Loucy (cell line): ENCODE measurements around the gene CDC14A.

Source experiments
- H2AFZ ChIP-seq: fragments of 200-600 bp; sonication (generic); 2 replicates; pipeline ENCODE4 v1.6.0; 2016; ENCODE audit warnings: antibody characterized with exemption, mild to moderate bottlenecking, low read length, moderate library complexity
- H3F3A ChIP-seq: fragments of 200-600 bp; 2 replicates; pipeline ENCODE4 v1.6.0; 2016; ENCODE audit warnings: antibody characterized with exemption, low read depth, mild to moderate bottlenecking
- H3K27me3 ChIP-seq: fragments of 200-600 bp; sonication (generic); 2 replicates; pipeline ENCODE4 v1.6.1; 2014; ENCODE audit warnings: low read length, mild to moderate bottlenecking; ENCODE audit not compliant: insufficient read depth, poor library complexity, severe bottlenecking
- H3K36me3 ChIP-seq: fragments of 200-600 bp; sonication (generic); 2 replicates; pipeline ENCODE4 v1.6.1; 2016; ENCODE audit warnings: low read length; ENCODE audit not compliant: insufficient read depth
- H3K4me1 ChIP-seq: fragments of 200-600 bp; sonication (generic); 2 replicates; pipeline ENCODE4 v1.5.1; 2014; ENCODE audit warnings: low read length, mild to moderate bottlenecking; ENCODE audit not compliant: insufficient read depth, poor library complexity, severe bottlenecking
- H3K4me2 ChIP-seq: fragments of 200-600 bp; sonication (generic); 2 replicates; pipeline ENCODE4 v1.6.0; 2014; ENCODE audit warnings: antibody characterized with exemption, low read length, low read depth, mild to moderate bottlenecking; ENCODE audit not compliant: poor library complexity, severe bottlenecking
- H3K4me3 ChIP-seq: fragments of 200-600 bp; sonication (generic); 2 replicates; pipeline ENCODE4 v1.5.1; 2014; ENCODE audit warnings: low read length, mild to moderate bottlenecking, mixed read lengths; ENCODE audit not compliant: poor library complexity, severe bottlenecking
- H3K79me2 ChIP-seq: fragments of 200-600 bp; sonication (generic); 2 replicates; pipeline ENCODE4 v1.6.1; 2014; ENCODE audit warnings: low read length; ENCODE audit not compliant: insufficient read depth
- H3K9ac ChIP-seq: fragments of 200-600 bp; sonication (generic); 2 replicates; pipeline ENCODE4 v1.6.0; 2014; ENCODE audit warnings: mild to moderate bottlenecking, low read depth, low read length, moderate library complexity; ENCODE audit not compliant: poor library complexity, severe bottlenecking
- H3K9me2 ChIP-seq: fragments of 200-600 bp; sonication (generic); replicated peaks from 2 replicates; pipeline ENCODE4 v1.6.1; 2016; ENCODE audit warnings: low read depth, low read length, mixed read lengths
- H3K9me3 ChIP-seq: fragments of 200-600 bp; sonication (generic); 2 replicates; pipeline ENCODE4 v1.6.1; 2014; ENCODE audit warnings: mild to moderate bottlenecking, antibody characterized with exemption, low read length, low read depth; ENCODE audit not compliant: insufficient read depth
- H4K20me1 ChIP-seq: fragments of 200-600 bp; sonication (generic); 2 replicates; pipeline ENCODE4 v1.6.0; 2014; ENCODE audit warnings: antibody characterized with exemption, low read length, mild to moderate bottlenecking; ENCODE audit not compliant: insufficient read depth, poor library complexity, severe bottlenecking
- EZH2phosphoT487 ChIP-seq: fragments of 200-600 bp; IDR thresholded peaks from 2 replicates; pipeline ENCODE4 v1.6.1; 2018; ENCODE audit warnings: antibody characterized with exemption, mild to moderate bottlenecking, moderate library complexity, borderline replicate concordance
- TF ChIP-seq, protein P1 (sequence below): fragments of 200-600 bp; sonication (generic); conservative IDR thresholded peaks from 2 replicates; pipeline ENCODE4 v1.5.1; 2014; ENCODE audit warnings: mild to moderate bottlenecking, antibody characterized with exemption, low read length

CDC14A gene

DNA sequence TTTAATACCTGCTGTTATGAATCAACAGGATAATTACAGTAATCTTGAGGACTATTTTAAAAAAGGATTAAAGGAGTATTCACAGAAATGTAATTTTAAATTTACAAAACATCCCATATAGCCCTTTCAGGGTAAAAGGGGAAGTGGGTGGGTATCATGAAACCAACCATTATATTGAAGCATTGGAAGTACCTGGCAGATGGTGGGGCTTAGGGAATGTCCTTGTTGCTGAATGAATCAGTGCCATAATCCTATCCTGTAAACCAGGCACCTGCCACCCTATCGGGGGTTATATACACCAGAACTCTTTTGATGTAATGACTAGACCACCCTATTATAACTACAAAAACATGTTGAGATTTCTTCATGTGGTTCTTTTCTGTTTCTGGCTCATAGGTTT is 30.4 kb downstream of the CDC14A start:
- no peaks in the 10 kb centered on the region for H3K9me2 ChIP-seq
- peaks cover 15% of the 10 kb centered on the region; the same call in 1 of the 2 replicates for H3K36me3 ChIP-seq
- H3K79me2 ChIP-seq, result peaks cover 12% of the 10 kb centered on the region
- H3K4me3 ChIP-seq, result no peak overlapping the region
- no peak overlapping the region for H3K4me2 ChIP-seq
- H3K27me3 ChIP-seq, result no peaks in the 10 kb centered on the region
- no peak overlapping the region for H2AFZ ChIP-seq
- no peaks in the 10 kb centered on the region for H3F3A ChIP-seq
- H3K4me1 ChIP-seq, result peaks cover 10% of the 10 kb centered on the region
- H3K9ac ChIP-seq, result no peak overlapping the region
- H3K9me3 ChIP-seq, result no peaks in the 10 kb centered on the region
- TF ChIP-seq EZH2phosphoT487, result no peak
- TF ChIP-seq, protein P1, sequence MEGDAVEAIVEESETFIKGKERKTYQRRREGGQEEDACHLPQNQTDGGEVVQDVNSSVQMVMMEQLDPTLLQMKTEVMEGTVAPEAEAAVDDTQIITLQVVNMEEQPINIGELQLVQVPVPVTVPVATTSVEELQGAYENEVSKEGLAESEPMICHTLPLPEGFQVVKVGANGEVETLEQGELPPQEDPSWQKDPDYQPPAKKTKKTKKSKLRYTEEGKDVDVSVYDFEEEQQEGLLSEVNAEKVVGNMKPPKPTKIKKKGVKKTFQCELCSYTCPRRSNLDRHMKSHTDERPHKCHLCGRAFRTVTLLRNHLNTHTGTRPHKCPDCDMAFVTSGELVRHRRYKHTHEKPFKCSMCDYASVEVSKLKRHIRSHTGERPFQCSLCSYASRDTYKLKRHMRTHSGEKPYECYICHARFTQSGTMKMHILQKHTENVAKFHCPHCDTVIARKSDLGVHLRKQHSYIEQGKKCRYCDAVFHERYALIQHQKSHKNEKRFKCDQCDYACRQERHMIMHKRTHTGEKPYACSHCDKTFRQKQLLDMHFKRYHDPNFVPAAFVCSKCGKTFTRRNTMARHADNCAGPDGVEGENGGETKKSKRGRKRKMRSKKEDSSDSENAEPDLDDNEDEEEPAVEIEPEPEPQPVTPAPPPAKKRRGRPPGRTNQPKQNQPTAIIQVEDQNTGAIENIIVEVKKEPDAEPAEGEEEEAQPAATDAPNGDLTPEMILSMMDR, result no peak
- no peaks in the 10 kb centered on the region for H4K20me1 ChIP-seq

DNA sequence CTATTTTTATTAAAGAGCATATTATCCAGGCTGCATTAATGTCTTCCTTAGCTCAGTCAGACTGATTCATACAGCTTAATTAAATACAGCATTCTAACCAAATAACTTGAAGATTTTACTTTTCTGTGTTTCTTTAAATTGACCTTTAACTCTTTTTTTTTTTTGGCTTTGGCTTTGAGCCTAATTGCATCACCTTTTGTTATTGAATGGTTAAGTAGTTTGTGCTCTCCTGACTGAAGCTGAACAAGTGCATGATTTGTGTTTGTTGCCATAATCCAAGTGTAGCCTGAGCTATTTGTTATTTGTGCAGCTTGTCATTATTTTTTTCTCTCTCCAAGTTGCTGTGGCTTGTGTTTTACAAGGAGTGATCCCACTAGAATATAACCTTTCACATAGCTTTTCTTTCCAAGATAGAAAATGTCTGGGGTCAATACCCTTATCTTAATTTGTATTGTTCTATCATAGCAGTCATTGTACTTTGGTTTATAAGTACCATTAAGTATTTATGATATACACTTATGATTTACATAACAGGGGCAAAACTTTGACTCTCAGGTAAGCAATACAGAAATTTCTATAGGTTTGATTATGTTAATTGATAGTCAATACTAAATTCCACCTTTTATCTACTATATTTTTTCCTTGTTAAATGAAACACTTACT is 31.6 kb downstream of the CDC14A start:
- H3K4me1 ChIP-seq, result peaks cover 7% of the 10 kb centered on the region
- peaks cover 12% of the 10 kb centered on the region; the same call in 1 of the 2 replicates for H3K36me3 ChIP-seq

DNA sequence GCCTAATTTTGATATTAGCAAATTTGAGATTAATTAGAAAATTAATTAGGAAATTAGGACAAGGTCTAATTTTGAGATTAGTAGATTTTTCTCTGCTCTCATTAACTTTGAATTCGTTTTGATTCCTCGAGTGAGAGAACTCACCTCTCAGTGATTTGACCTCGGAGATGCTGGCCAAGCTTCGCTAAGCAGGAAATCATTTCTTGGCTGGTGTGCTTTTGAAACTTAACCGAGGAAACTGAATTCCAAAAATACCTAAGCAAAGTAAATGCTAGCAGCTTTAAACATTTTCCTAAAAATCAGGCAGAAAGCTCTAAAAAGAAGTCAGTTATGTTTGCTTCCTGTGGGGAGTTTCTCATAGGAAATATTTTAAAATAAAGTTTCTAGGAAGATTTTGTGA is 34.9 kb downstream of the CDC14A start:
- TF ChIP-seq, protein P1, result no peak
- TF ChIP-seq EZH2phosphoT487, result no peak
- peaks cover 4% of the 10 kb centered on the region; the same call in 1 of the 2 replicates for H3K79me2 ChIP-seq
- no peaks in the 10 kb centered on the region for H3K9me2 ChIP-seq
- no peak overlapping the region for H3K4me2 ChIP-seq
- H3K4me3 ChIP-seq, result no peak overlapping the region
- peaks cover 12% of the 10 kb centered on the region for H3K4me1 ChIP-seq
- H3K9me3 ChIP-seq, result no peaks in the 10 kb centered on the region
- H3K27me3 ChIP-seq, result no peaks in the 10 kb centered on the region
- no peaks in the 10 kb centered on the region for H3F3A ChIP-seq
- H4K20me1 ChIP-seq, result no peaks in the 10 kb centered on the region
- H3K36me3 ChIP-seq, result peaks cover 11% of the 10 kb centered on the region; the same call in 1 of the 2 replicates
- H3K9ac ChIP-seq, result no peak overlapping the region
- no peak overlapping the region for H2AFZ ChIP-seq

More for the DNA sequence above, 31.6 kb downstream of the CDC14A start:
- no peak overlapping the region for H2AFZ ChIP-seq
- H3K4me2 ChIP-seq, result no peak overlapping the region
- H3K27me3 ChIP-seq, result no peaks in the 10 kb centered on the region
- TF ChIP-seq, protein P1, result no peak
- no peak for TF ChIP-seq EZH2phosphoT487
- H3F3A ChIP-seq, result no peaks in the 10 kb centered on the region
- H3K79me2 ChIP-seq, result peaks cover 10% of the 10 kb centered on the region
- no peaks in the 10 kb centered on the region for H3K9me2 ChIP-seq
- H3K4me3 ChIP-seq, result no peak overlapping the region
- H3K9me3 ChIP-seq, result no peaks in the 10 kb centered on the region
- H3K9ac ChIP-seq, result no peak overlapping the region
- H4K20me1 ChIP-seq, result no peaks in the 10 kb centered on the region
